DMS153 treated with DMSO at 0.1 percent for 48 hours (cell line): ENCODE results near the gene PREX1.
"Not testable (repeated sequence)": the region's sequence is repeated elsewhere in the genome, so short reads cannot be mapped to it uniquely, and the experiment has no call there.

ENCODE experiments used
- DNase-seq: peaks from one replicate; lab custom pipeline; 2025; ENCODE audit not compliant: unreplicated experiment; lab: John Stamatoyannopoulos, UW

Gene PREX1

DNA sequence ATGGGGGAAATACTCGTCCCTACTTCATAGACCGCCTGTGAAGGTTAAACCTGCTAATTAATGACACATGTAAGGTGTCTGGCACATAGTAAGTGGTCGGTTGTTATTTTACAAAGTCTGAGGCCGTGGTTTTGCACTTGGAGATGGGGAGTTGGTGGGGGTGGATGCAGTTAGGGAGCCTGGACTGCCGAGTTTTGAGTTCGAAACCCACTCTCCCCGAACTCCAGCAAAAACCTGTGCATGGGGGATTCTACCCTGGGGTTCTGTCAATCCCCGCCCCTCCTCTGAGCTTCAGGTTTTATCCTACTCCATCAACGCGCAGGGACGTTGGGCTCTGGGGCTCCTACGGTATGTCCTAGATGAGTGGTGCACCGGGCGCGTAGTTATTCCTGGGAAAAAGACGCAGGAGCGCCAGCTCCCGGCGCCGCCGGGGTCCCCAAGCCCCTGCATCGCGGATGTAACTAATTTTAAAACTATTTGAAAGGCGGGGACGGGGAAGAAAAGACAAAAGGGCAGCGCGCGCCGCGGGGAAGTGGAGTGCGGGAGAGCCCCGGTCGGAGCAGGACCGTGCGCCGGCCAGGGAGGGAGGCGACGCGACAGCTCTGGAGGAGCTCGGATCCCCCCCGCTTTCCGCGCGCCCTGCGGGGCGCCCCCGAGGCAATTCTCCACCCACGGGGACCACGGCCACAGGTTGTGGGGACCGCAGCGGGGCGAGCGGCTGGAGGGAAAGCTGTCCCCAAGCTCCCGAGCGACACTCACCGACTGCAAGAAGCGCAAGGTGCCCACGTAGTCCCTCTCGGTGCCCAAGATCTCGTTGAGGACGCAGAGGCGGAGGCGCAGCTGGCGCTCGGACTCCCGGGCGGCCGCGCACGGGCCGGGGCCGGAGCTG lies 672 bp downstream of the PREX1 start:
- no peak for DNase-seq

GRCh38 chr20:48826480-48826879 lies 1.3 kb downstream of the PREX1 start:
- DNase-seq, result not testable (repeated sequence)

GRCh38 chr20:48826069-48826468 lies 1.7 kb downstream of the PREX1 start:
- no peak for DNase-seq

DNA sequence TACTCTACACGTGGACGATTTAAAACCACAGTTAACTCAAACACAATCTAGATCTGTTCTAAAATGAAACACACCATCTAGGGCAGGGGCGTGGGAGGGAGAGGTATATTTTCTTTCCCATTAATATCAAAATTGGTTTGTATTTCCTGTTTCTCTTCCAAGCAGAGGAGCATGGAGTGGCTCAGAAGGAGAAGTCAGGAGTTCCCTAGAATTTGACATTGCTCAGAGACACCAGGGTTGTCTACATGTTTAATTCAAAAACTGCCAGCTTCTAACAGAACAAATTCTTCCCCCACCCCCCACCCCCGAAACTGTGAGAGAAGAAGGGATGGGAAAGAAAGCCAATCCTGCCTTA lies 2.3 kb downstream of the PREX1 start:
- DNase-seq, result no peak

- no peak for DNase-seq
These were observed 2.8 kb downstream of the PREX1 start for GRCh38 chr20:48824830-48825565.

GRCh38 chr20:48823960-48824498 lies 3.8 kb downstream of the PREX1 start:
- no peak for DNase-seq

- DNase-seq, result no peak
These were observed 4.3 kb downstream of the PREX1 start for GRCh38 chr20:48823476-48823875.

GRCh38 chr20:48822879-48823385 lies 4.9 kb downstream of the PREX1 start:
- DNase-seq, result no peak

GRCh38 chr20:48822178-48822577 lies 5.6 kb downstream of the PREX1 start:
- no peak for DNase-seq

GRCh38 chr20:48821261-48821920 lies 6.4 kb downstream of the PREX1 start:
- no peak for DNase-seq

- no peak for DNase-seq
These were observed 7.2 kb downstream of the PREX1 start for GRCh38 chr20:48820649-48820973.

DNA sequence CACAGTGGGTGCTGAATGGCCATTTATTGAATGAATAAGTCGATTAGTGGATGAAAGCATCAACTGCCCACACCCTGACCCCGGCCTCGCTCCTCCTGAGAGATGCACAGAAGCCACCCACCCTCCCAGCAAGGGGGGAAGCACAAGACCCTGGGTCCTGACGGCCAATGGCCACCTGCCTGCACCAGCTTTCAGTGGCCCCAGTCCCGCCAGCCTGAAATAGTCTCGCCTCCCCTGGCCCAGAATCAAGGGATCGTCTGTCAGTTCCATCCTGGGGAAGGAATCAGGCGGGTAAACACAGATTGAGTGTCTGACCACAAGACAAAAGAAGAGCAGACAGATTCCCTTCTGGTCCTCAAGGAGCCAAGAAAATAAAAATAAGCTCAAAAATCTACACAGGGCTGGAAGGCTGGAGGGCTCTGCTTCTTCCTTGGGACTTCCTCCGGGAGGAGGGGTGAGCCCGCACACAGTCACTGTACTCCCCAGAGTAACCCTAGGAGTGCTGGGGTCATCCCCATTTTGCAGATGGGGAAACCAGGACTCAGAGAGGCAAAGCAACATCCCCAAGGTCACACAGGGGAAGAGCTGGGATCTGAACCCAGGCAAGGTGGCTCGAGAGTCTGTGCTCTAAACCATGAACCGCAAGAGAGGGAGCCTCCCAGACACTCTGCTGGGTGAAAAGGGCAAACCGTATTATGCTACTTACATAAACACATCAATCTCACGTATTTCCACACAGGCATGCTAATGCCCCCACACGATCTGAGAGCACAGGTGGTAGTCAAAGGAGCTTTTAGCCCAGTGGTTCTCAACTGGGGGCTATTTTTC lies 7.8 kb downstream of the PREX1 start:
- DNase-seq, result no peak

DNA sequence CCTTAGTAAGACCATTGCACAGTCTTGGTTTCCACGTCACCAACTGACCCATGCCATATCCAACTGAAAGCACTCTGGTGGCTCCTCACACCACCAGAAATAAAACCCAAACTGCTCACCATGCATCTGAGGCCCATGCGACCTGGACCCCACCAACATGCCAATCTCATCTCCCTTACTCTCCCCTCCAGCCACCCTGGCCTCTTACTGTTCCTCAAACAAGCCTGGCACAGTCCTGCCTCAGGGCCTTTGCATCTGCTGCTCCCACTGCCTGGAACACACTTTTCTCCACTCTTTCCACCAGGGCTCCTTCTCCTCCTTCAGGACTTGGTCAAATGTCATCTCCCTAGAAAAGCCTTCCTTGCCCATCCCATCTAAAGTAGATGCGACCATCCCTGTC lies 8.7 kb downstream of the PREX1 start:
- no peak for DNase-seq

DNA sequence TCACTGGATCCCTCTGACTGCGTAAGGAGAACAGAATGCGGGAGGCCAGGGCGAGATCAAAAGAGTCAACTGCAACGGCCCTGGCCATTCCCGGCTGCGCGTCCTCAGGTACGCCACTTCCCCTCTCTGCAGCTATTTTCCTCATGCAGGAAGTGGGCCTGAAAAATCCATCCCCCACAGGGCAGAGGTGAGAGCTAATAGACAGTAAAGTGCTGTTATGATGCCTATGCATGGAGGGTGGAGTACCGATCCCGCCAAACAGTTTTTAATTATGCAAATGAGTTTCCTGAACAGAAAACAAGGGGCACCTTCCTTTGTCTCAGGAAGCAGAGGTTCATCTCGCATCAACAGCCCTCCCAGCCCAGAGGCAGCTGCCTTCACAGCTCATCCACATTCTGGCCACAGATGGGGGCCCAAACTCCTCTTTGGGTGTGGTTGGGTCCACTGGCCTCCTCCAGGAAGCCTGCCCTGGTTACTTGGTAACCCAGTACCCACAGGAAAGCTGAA lies 9.3 kb downstream of the PREX1 start:
- no peak for DNase-seq

- no peak for DNase-seq
These were observed 9.8 kb downstream of the PREX1 start for GRCh38 chr20:48818031-48818370.

DNA sequence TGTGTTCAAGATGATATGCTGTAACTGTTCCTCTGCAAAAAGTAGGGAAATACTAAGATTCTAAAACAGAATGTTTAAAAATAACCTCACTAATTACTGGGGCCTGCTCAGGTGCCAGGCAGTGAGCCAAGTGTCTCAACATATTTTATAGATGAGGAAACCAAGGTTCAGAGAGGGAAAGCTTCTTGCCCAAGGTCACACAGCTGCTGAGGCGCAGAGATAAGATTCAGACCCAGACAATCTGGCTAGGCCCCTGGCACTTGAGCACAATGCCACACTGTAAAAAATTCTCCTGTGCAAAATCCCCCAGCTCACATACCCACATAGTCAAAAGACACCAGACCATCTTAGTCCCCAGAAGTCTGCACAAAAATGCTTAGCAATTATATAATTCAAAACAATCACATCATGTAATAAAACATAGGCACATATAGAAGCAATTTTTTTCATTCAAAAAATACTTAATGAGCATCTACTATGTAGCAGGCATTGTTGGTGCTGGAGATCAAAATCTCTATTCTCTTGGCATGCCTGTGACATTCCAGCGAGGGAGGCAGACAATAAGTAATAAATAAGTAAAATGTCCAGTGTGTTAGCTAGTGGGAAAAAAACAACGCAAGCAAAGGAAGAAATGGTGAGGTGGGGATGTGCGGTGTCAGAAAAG lies 10.3 kb downstream of the PREX1 start:
- DNase-seq, result no peak

GRCh38 chr20:48816282-48817205 lies 11.3 kb downstream of the PREX1 start:
- no peak for DNase-seq

DNA sequence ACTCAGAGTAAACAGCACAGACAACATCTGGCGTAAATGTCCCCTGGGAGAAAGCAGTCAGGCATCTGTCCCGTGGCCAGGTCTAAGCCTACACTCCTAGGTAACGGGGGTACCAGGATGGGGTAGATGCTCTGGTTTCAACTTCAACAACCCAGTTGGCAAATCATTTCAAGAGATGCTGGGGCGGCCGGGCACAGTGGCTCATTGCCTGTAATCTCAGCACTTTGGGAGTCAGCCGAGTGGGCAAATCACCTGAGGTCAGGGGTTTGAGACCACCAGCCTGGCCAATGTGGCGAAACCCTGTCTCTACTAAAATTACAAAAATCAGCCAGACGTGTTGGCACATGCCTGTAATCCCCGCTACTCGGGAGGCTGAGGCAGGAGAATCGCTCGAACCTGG lies 12.3 kb downstream of the PREX1 start:
- DNase-seq, result no peak

DNA sequence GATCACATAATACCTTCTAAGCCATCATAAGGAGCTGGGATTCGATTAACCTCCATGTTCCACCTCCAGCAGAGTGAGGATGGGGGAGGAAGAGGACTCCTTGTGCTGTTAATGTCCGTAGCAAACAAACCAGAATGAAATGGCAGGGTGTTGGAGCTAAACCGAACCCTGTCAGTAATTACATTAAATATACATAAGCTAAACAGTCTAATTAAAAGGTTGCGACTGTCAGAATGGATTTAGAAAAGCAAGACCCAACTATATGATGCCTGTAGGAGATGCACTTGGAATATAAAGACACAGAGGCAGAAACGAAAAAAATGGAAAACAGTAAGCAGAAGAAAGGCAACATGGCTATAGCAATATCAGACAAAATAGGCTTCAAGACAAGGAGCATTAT lies 13.2 kb downstream of the PREX1 start:
- DNase-seq, result no peak
